ENCODE measurements around the gene OR2T27. TPM values are rescaled to one million over a fixed set of nuclear protein-coding genes. Genes with fewer than 3 reads are reported as not detected.

OR2T27 gene
- total RNA-seq, 1 experiment from 2014 or later = not detected

- POLR2A ChIA-PET = no interaction called here
These were observed 40.9 kb upstream of the OR2T27 start for GRCh38 chr1:248696261-248696660.

GRCh38 chr1:248695451-248696132 lies 40.3 kb upstream of the OR2T27 start:
- DNase-seq = no peak
- Mint-ChIP-seq H3K4me1 (ENCODE audit: low read depth, unreplicated experiment) (no peaks in the 10 kb centered on the region), H3K27me3 (ENCODE audit: insufficient read depth, unreplicated experiment) (no peaks in the 10 kb centered on the region), H3K4me3 (ENCODE audit: unreplicated experiment) (no peak overlapping the region), H3K36me3 (ENCODE audit: insufficient read depth, unreplicated experiment) (no peaks in the 10 kb centered on the region), H3K9me3 (ENCODE audit: unreplicated experiment) (peaks cover 19% of the 10 kb centered on the region), H3K27ac (ENCODE audit: unreplicated experiment) (no peak overlapping the region)
- H3K9me3 ChIP-seq = no peaks in the 10 kb centered on the region
- CTCF ChIA-PET = interaction anchor here (0.7 kb wide), 1 partner anchor 89 kb away, joined by 3 read pairs; no protein-coding TSS in a partner anchor
- H3K4me3 ChIP-seq (ENCODE audit: low read depth, low read length) = no peak overlapping the region
- BruUV-seq (replicated peaks) = no TSS peak
- H3K4me1 ChIP-seq = no peaks in the 10 kb centered on the region
- POLR2A ChIA-PET = no interaction called here
- H3K27me3 ChIP-seq (replicated peaks; ENCODE audit: control insufficient read depth, insufficient read depth, low read length) = no peaks in the 10 kb centered on the region
- no peaks in the 10 kb centered on the region for H3K36me3 ChIP-seq (ENCODE audit: control insufficient read depth, insufficient read depth, low read length)
- TF ChIP-seq CTCF (IDR thresholded peaks at IDR 0.05; ENCODE audit: insufficient read depth in 1 of 2, low read depth in 1 of 2, low read length in 1 of 2, severe bottlenecking in 1 of 2, unreplicated experiment in 1 of 2) = no peak
- intact Hi-C loops (cut with micrococcal nuclease; ENCODE audit: unreplicated experiment) = loop anchor here (1.0 to 2.0 kb wide), 2 partner anchors 77 to 112 kb away; no protein-coding TSS in a partner anchor

More at GRCh38 chr1:248696261-248696660, 40.9 kb upstream of the OR2T27 start:
- DNase-seq = peak; percentile 26 to 38
- Mint-ChIP-seq H3K27ac (ENCODE audit: unreplicated experiment) (no peak overlapping the region), H3K4me3 (ENCODE audit: unreplicated experiment) (no peak overlapping the region), H3K27me3 (ENCODE audit: insufficient read depth, unreplicated experiment) (no peaks in the 10 kb centered on the region), H3K9me3 (ENCODE audit: unreplicated experiment) (peaks cover 19% of the 10 kb centered on the region), H3K36me3 (ENCODE audit: insufficient read depth, unreplicated experiment) (no peaks in the 10 kb centered on the region), H3K4me1 (ENCODE audit: low read depth, unreplicated experiment) (no peaks in the 10 kb centered on the region)
- H3K4me1 ChIP-seq = no peaks in the 10 kb centered on the region
- no peaks in the 10 kb centered on the region for H3K27me3 ChIP-seq (replicated peaks; ENCODE audit: control insufficient read depth, insufficient read depth, low read length)
- no TSS peak for BruUV-seq (replicated peaks)
- H3K9me3 ChIP-seq = no peaks in the 10 kb centered on the region
- no peak overlapping the region for H3K4me3 ChIP-seq (ENCODE audit: low read depth, low read length)
- TF ChIP-seq CTCF (IDR thresholded peaks at IDR 0.05; ENCODE audit: insufficient read depth in 1 of 2, low read depth in 1 of 2, low read length in 1 of 2, severe bottlenecking in 1 of 2, unreplicated experiment in 1 of 2) = peak in 1 of 2 experiments; percentile 38
- H3K36me3 ChIP-seq (ENCODE audit: control insufficient read depth, insufficient read depth, low read length) = no peaks in the 10 kb centered on the region
- CTCF ChIA-PET = no interaction called here
- intact Hi-C loops (cut with micrococcal nuclease; ENCODE audit: unreplicated experiment) = loop anchor here (1.0 to 2.0 kb wide), 2 partner anchors 77 to 111 kb away; no protein-coding TSS in a partner anchor

- DNase-seq = no peak
- Mint-ChIP-seq H3K27me3 (ENCODE audit: insufficient read depth, unreplicated experiment) (no peaks in the 10 kb centered on the region), H3K4me1 (ENCODE audit: low read depth, unreplicated experiment) (no peaks in the 10 kb centered on the region), H3K36me3 (ENCODE audit: insufficient read depth, unreplicated experiment) (no peaks in the 10 kb centered on the region), H3K9me3 (ENCODE audit: unreplicated experiment) (peaks cover 27% of the 10 kb centered on the region), H3K27ac (ENCODE audit: unreplicated experiment) (no peak overlapping the region), H3K4me3 (ENCODE audit: unreplicated experiment) (no peak overlapping the region)
- TF ChIP-seq CTCF (IDR thresholded peaks at IDR 0.05; ENCODE audit: insufficient read depth in 1 of 2, low read depth in 1 of 2, low read length in 1 of 2, severe bottlenecking in 1 of 2, unreplicated experiment in 1 of 2) = no peak
- no peaks in the 10 kb centered on the region for H3K27me3 ChIP-seq (replicated peaks; ENCODE audit: control insufficient read depth, insufficient read depth, low read length)
- intact Hi-C loops (cut with micrococcal nuclease; ENCODE audit: unreplicated experiment) = no loop called here
- ChIA-PET POLR2A (no interaction called here), CTCF (no interaction called here)
- BruUV-seq (replicated peaks) = no TSS peak
- no peaks in the 10 kb centered on the region for H3K36me3 ChIP-seq (ENCODE audit: control insufficient read depth, insufficient read depth, low read length)
- no peaks in the 10 kb centered on the region for H3K4me1 ChIP-seq
- H3K4me3 ChIP-seq (ENCODE audit: low read depth, low read length) = no peak overlapping the region
- H3K9me3 ChIP-seq = no peaks in the 10 kb centered on the region
These were observed 36.3 kb upstream of the OR2T27 start for GRCh38 chr1:248691567-248692155.

All from Caco-2 (cell line).